Gastroesophageal sphincter (tissue), 3 donors: ENCODE results near the gene GPR132.

Experiments used
- CTCF ChIP-seq, 4 experiments: fragments of 200-600 bp in 2 of 4; fragments of 450-650 bp in 2 of 4; sonication (generic) in 1 of 4; IDR thresholded peaks; one replicate each; pipeline ENCODE4 v1.5.1; 2017 to 2019; ENCODE audit warnings: antibody characterized with exemption in 4 of 4, mild to moderate bottlenecking in 2 of 4, moderate library complexity in 2 of 4
- EP300 ChIP-seq: sonication (generic); formaldehyde crosslinking; IDR thresholded peaks from one replicate; pipeline ENCODE4 v1.6.1; 2017; ENCODE audit warnings: antibody characterized with exemption, mild to moderate bottlenecking
- POLR2A ChIP-seq, 2 donors: fragments of 450-650 bp; IDR thresholded peaks; one replicate each; pipeline ENCODE4 v1.6.1; 2017; ENCODE audit warnings: antibody characterized with exemption in 2 of 2, mild to moderate bottlenecking in 2 of 2, moderate library complexity in 1 of 2

GRCh38 chr14:105058521-105059034 is 6.7 kb downstream of the GPR132 start:
- TF ChIP-seq CTCF (IDR thresholded peaks at IDR 0.05) (no peak), EP300 (no peak), POLR2A (IDR thresholded peaks at IDR 0.05) (no peak)
